Hepatocyte (in vitro differentiated cells): ENCODE results near the gene AARSD1. TPM values are rescaled to one million over a fixed set of nuclear protein-coding genes. Genes with fewer than 3 reads are reported as not detected.
"Not testable (repeated sequence)": the region's sequence is repeated elsewhere in the genome, so short reads cannot be mapped to it uniquely, and the experiment has no call there.

Source experiments
- DNase-seq: peaks from one replicate; pipeline ENCODE4 v3.0.0-alpha.2; 2016; ENCODE audit warnings: low spot score
- H2AFZ ChIP-seq: fragments of 200-600 bp; sonication (generic); 2 replicates; pipeline ENCODE4 v1.6.0; 2016; ENCODE audit warnings: antibody characterized with exemption, mild to moderate bottlenecking
- H3K27ac ChIP-seq: fragments of 200-600 bp; sonication (generic); 2 replicates; pipeline ENCODE4 v1.5.1; 2016; ENCODE audit warnings: mild to moderate bottlenecking
- H3K27me3 ChIP-seq: fragments of 200-600 bp; sonication (generic); 2 replicates; pipeline ENCODE4 v1.6.1; 2016
- H3K36me3 ChIP-seq: fragments of 200-600 bp; sonication (generic); replicated peaks from 2 replicates; pipeline ENCODE4 v1.5.1; 2016; ENCODE audit warnings: low read depth; ENCODE audit not compliant: insufficient read depth
- H3K4me1 ChIP-seq: fragments of 200-600 bp; sonication (generic); 2 replicates; pipeline ENCODE4 v1.5.1; 2016; ENCODE audit warnings: mild to moderate bottlenecking, moderate library complexity; ENCODE audit not compliant: insufficient read depth
- H3K4me2 ChIP-seq: fragments of 200-600 bp; sonication (generic); 2 replicates; pipeline ENCODE4 v1.6.0; 2016
- H3K4me3 ChIP-seq: fragments of 200-600 bp; sonication (generic); 2 replicates; pipeline ENCODE4 v1.5.1; 2016; ENCODE audit warnings: mild to moderate bottlenecking
- H3K79me2 ChIP-seq: fragments of 200-600 bp; sonication (generic); 2 replicates; pipeline ENCODE4 v1.6.0; 2017; ENCODE audit warnings: mild to moderate bottlenecking
- H3K9me2 ChIP-seq: fragments of 200-600 bp; sonication (generic); replicated peaks from 2 replicates; pipeline ENCODE4 v1.6.0; 2017; ENCODE audit warnings: mild to moderate bottlenecking; ENCODE audit not compliant: insufficient read depth
- H3K9me3 ChIP-seq: fragments of 200-600 bp; sonication (generic); 2 replicates; pipeline ENCODE4 v1.5.1; 2016; ENCODE audit warnings: low read depth, mild to moderate bottlenecking
- H4K20me1 ChIP-seq: fragments of 200-600 bp; sonication (generic); 2 replicates; pipeline ENCODE4 v1.6.0; 2016; ENCODE audit warnings: mild to moderate bottlenecking; ENCODE audit not compliant: insufficient read depth, poor library complexity, severe bottlenecking
- EZH2 ChIP-seq: fragments of 200-600 bp; sonication (generic); IDR thresholded peaks from 2 replicates; pipeline ENCODE4 v1.6.1; 2016; ENCODE audit warnings: antibody characterized with exemption, mild to moderate bottlenecking, borderline replicate concordance
- EZH2phosphoT487 ChIP-seq: fragments of 200-600 bp; sonication (generic); IDR thresholded peaks from one replicate; pipeline ENCODE4 v1.6.1; 2018; ENCODE audit warnings: antibody characterized with exemption, mild to moderate bottlenecking, low read depth, moderate library complexity; ENCODE audit not compliant: unreplicated experiment, severe bottlenecking
- WGBS: methylation state at CpG from one replicate; pipeline ENCODE4 v1.1.6; 2016; ENCODE audit warnings: low lambda C conversion rate; ENCODE audit errors: missing lambda C conversion rate; 5-methylcytosine and 5-hydroxymethylcytosine counted together
- polyA plus RNA-seq: library from polyadenylated mRNA; unstranded; fragments of >200 nt; fragmentation: Nextera tagmentation; extraction: Ambion mirVana; gene quantifications from 2 replicates; pipeline ENCODE4 v1.2.1, GENCODE V29; 2016
- total RNA-seq: library from RNA; depleted of rRNA; stranded (reverse); fragments of >200 nt; gene quantifications from 2 replicates; pipeline ENCODE4 v1.2.3, GENCODE V29; 2014
- TF ChIP-seq, protein P1 (sequence below): fragments of 200-600 bp; sonication (generic); IDR thresholded peaks from 2 replicates; pipeline ENCODE4 v1.5.1; 2016; ENCODE audit warnings: antibody characterized with exemption, mild to moderate bottlenecking; ENCODE audit not compliant: poor library complexity

AARSD1 gene
- total and polyA plus RNA-seq, 2 experiments from 2014 or later = 25.8 to 41.0 TPM

DNA sequence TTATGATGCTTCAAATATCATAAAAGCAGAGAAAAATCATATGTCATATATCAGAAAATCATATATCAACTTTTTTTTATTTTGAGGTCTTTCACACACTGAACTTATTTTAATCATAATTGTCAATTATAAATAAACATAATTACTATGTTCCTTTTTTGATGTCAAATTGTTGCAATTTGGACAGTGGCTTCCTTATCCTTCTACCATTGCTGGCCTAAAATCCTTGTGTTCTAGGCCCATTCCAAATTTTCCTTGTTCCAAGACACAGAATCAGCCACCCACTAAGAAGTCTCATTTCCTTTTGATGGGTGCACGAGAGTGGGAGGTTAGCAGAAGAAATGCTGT, 34.8 kb downstream of the AARSD1 start:
- Histone ChIP-seq H3K27ac (no peak overlapping the region), H4K20me1 (no peaks in the 10 kb centered on the region), H3K36me3 (no peaks in the 10 kb centered on the region), H3K4me3 (no peak overlapping the region), H3K9me3 (no peaks in the 10 kb centered on the region), H3K9me2 (no peaks in the 10 kb centered on the region), H3K27me3 (no peaks in the 10 kb centered on the region), H3K79me2 (no peaks in the 10 kb centered on the region), H3K4me1 (peaks cover 3% of the 10 kb centered on the region), H2AFZ (no peak overlapping the region), H3K4me2 (no peak overlapping the region)
- TF ChIP-seq, protein P1, sequence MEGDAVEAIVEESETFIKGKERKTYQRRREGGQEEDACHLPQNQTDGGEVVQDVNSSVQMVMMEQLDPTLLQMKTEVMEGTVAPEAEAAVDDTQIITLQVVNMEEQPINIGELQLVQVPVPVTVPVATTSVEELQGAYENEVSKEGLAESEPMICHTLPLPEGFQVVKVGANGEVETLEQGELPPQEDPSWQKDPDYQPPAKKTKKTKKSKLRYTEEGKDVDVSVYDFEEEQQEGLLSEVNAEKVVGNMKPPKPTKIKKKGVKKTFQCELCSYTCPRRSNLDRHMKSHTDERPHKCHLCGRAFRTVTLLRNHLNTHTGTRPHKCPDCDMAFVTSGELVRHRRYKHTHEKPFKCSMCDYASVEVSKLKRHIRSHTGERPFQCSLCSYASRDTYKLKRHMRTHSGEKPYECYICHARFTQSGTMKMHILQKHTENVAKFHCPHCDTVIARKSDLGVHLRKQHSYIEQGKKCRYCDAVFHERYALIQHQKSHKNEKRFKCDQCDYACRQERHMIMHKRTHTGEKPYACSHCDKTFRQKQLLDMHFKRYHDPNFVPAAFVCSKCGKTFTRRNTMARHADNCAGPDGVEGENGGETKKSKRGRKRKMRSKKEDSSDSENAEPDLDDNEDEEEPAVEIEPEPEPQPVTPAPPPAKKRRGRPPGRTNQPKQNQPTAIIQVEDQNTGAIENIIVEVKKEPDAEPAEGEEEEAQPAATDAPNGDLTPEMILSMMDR = no peak
- no peak for TF ChIP-seq EZH2
- TF ChIP-seq EZH2phosphoT487 = no peak
- no peak for DNase-seq
- 89% methylated on average over 1 of the region's 1 CpG for WGBS

DNA sequence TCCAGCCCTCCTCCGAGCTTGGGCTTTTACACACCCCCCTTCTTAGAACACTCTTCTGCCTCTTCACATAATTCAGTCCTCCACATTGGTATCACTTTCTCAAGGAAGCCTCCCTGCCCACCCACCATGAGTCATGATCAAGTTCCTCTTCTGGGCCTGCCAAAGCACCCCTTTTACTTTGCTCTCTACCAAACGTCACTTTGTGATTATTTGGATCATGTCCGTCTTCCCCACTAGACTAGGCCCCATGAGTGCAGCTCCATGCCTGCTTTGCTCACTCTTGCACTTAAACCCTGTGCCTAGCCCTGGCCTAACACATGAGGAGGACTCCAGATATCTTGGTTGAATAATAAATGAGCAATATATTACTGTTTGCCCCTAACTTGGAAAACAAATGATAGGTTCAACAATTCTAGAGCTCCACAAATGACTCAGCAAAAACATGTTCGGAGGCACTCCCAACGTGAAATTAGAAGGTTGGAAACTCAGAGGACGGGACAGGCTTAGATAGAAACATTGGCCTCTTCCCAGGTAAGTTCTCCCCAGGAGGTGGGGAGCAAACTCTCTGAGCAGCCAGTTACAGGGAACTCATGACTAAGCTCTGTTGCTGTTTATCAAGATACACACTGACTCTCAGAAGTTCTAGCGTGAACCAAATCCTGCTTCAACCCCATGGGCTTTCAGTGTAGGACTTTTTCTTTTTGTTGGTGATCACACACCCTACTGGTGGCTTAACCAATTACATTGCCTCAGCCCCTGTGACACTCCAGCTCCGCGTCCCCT, 35.3 kb downstream of the AARSD1 start:
- no peak overlapping the region for H3K4me2 ChIP-seq
- no peaks in the 10 kb centered on the region for H3K9me2 ChIP-seq
- no peak overlapping the region for H3K27ac ChIP-seq
- no peaks in the 10 kb centered on the region for H3K79me2 ChIP-seq
- WGBS = 68% methylated on average over 9 of the region's 9 CpGs
- peak; percentile 76 for DNase-seq
- H3K36me3 ChIP-seq = no peaks in the 10 kb centered on the region
- no peak overlapping the region for H3K4me3 ChIP-seq
- peaks cover 3% of the 10 kb centered on the region for H3K4me1 ChIP-seq
- no peaks in the 10 kb centered on the region for H3K9me3 ChIP-seq
- no peaks in the 10 kb centered on the region for H4K20me1 ChIP-seq
- no peaks in the 10 kb centered on the region for H3K27me3 ChIP-seq
- peak overlapping the region; percentile 11 for H2AFZ ChIP-seq
- TF ChIP-seq, protein P1 = peak; percentile 52
- no peak for TF ChIP-seq EZH2phosphoT487

DNA sequence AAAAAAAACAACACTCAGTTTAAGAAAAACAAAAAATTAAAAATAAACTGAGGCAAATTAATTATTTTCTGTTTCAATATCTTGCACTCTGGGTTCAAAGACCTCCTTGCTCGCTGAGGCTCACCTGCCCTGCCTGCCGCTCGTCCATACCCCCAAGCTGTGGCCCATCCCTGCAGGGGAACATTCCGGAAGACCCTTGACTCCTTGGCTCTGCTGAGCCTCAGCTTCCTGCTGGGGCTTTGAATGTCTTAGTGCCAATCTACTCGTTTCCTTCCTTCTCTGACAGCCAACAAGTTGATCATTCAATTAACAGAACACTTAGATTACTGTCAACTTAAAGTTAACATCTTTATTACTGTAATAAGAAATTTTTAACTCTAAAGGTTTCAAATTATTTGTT, 39.4 kb downstream of the AARSD1 start:
- 70% methylated on average over 5 of the region's 5 CpGs for WGBS
- TF ChIP-seq EZH2 (no peak), EZH2phosphoT487 (no peak)
- TF ChIP-seq, protein P1 = no peak
- no peak for DNase-seq
- Histone ChIP-seq H3K79me2 (no peaks in the 10 kb centered on the region), H3K9me2 (no peaks in the 10 kb centered on the region), H3K36me3 (no peaks in the 10 kb centered on the region), H3K27me3 (peaks cover 5% of the 10 kb centered on the region), H3K4me1 (peaks cover 15% of the 10 kb centered on the region), H2AFZ (no peak overlapping the region), H3K27ac (no peak overlapping the region), H3K9me3 (no peaks in the 10 kb centered on the region), H4K20me1 (no peaks in the 10 kb centered on the region), H3K4me3 (no peak overlapping the region), H3K4me2 (no peak overlapping the region)

DNA sequence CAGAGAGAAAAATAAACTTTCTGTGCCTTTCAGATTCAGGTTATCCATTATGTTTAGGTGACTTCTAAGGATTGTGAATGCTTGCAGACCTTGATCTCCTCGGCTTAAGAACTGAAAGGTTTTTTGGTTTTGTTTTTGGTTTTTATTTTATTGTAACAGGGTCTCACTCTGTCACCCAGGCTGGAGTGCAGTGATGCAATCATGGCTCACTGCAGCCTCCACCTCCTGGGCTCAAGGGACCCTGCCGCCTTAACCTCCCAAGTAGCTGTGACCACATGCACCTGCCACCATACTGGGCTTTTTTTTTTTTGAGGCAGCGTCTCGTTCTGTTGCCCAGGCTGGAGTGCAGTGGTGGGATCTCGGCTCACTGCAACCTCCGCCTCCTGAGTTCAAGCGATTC, 40.8 kb downstream of the AARSD1 start:
- not testable (repeated sequence) for H3K4me2 ChIP-seq, H2AFZ ChIP-seq, H3K79me2 ChIP-seq, H3K4me3 ChIP-seq, H4K20me1 ChIP-seq, H3K27ac ChIP-seq, H3K9me2 ChIP-seq, H3K27me3 ChIP-seq, H3K36me3 ChIP-seq, H3K9me3 ChIP-seq, DNase-seq
- H3K4me1 ChIP-seq = peaks cover 21% of the 10 kb centered on the region
- 98% methylated on average over 7 of the region's 7 CpGs for WGBS
